ENCODE results near the gene KCNJ1.

GRCh38 chr11:128868841-128869671 lies 2.0 kb upstream of the KCNJ1 start:
- no peak for TF ChIP-seq CTCF (IDR thresholded peaks at IDR 0.05 in 8 of 11, conservative IDR thresholded peaks at IDR 0.05 in 3 of 11)
- no peak for TF ChIP-seq POLR2AphosphoS5 (IDR thresholded peaks at IDR 0.05)
